ENCODE results near the gene CDC42EP2. TPM values are rescaled to one million over a fixed set of nuclear protein-coding genes. Genes with fewer than 3 reads are reported as not detected.

The CDC42EP2 gene
- total RNA-seq, 4 donors from 2014 or later, result 2.5 to 4.2 (median 3.4) TPM; not detected in 1

DNA sequence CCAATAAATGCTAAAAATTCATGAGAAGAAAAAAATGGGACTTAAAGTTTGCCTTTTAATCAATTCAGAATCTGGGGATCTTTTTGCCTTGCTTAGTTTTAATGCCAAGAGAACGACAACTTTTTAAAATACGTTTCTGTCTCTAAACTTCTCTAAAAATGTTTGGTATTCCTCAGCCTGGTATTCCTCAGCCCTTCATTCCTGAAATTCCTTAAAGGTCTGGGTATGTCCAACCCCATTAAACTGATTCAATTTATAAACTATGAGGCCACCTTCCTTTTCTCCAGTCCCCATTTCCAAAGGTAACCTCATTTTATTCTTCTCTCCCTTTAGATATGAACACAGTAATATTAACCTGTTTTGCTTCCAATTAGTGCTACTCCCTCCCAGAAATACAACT, 36.3 kb upstream of the CDC42EP2 start:
- WGBS, 2 donors, result 83 to 86% methylated on average over 2 of the region's 2 CpGs
- intact Hi-C loops (cut with DNase I; ENCODE audit: low total_unique reads), result loop anchor here (5.0 kb wide), 1 partner anchor 39 kb away; no protein-coding TSS in a partner anchor

DNA sequence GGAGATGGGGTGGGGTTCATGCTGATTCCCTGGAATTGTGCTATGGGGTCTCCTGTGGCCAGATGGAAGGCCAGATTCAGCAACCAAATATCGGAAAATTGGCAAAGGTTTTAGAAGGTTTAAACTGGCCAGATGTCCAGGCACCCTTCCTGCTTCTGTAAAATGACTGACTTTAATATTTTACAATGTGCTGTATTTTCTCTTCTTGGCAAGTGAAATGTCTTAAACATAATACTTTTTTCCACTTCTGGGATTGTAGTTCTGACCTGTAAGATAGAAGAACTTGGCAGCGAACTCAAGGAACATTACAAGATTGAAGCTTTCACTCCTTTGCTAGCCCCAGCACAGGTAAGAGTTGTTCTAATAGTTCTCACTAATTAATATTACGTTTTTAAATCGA, 35.4 kb upstream of the CDC42EP2 start:
- no peak overlapping the region for H3K4me3 ChIP-seq (ENCODE audit: low read depth, poor library complexity, severe bottlenecking)
- no peak for TF ChIP-seq POLR2A (IDR thresholded peaks at IDR 0.05)
- TF ChIP-seq, protein P1, sequence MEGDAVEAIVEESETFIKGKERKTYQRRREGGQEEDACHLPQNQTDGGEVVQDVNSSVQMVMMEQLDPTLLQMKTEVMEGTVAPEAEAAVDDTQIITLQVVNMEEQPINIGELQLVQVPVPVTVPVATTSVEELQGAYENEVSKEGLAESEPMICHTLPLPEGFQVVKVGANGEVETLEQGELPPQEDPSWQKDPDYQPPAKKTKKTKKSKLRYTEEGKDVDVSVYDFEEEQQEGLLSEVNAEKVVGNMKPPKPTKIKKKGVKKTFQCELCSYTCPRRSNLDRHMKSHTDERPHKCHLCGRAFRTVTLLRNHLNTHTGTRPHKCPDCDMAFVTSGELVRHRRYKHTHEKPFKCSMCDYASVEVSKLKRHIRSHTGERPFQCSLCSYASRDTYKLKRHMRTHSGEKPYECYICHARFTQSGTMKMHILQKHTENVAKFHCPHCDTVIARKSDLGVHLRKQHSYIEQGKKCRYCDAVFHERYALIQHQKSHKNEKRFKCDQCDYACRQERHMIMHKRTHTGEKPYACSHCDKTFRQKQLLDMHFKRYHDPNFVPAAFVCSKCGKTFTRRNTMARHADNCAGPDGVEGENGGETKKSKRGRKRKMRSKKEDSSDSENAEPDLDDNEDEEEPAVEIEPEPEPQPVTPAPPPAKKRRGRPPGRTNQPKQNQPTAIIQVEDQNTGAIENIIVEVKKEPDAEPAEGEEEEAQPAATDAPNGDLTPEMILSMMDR (IDR thresholded peaks at IDR 0.05), result no peak
- intact Hi-C loops (cut with DNase I; ENCODE audit: low total_unique reads), result loop anchor here (5.0 kb wide), 1 partner anchor 38 kb away; no protein-coding TSS in a partner anchor
- DNase-seq (ENCODE audit: low spot score in 2 of 2), result no peak
- 91 to 97% methylated on average over 4 of the region's 4 CpGs for whole genome bisulfite sequencing, 2 donors

More for the DNA sequence above, 36.3 kb upstream of the CDC42EP2 start:
- no peak overlapping the region for H3K4me3 ChIP-seq (ENCODE audit: low read depth, poor library complexity, severe bottlenecking)
- DNase-seq (ENCODE audit: low spot score in 2 of 2), result no peak
- no peak for TF ChIP-seq POLR2A (IDR thresholded peaks at IDR 0.05)
- TF ChIP-seq, protein P1 (IDR thresholded peaks at IDR 0.05), result no peak

DNA sequence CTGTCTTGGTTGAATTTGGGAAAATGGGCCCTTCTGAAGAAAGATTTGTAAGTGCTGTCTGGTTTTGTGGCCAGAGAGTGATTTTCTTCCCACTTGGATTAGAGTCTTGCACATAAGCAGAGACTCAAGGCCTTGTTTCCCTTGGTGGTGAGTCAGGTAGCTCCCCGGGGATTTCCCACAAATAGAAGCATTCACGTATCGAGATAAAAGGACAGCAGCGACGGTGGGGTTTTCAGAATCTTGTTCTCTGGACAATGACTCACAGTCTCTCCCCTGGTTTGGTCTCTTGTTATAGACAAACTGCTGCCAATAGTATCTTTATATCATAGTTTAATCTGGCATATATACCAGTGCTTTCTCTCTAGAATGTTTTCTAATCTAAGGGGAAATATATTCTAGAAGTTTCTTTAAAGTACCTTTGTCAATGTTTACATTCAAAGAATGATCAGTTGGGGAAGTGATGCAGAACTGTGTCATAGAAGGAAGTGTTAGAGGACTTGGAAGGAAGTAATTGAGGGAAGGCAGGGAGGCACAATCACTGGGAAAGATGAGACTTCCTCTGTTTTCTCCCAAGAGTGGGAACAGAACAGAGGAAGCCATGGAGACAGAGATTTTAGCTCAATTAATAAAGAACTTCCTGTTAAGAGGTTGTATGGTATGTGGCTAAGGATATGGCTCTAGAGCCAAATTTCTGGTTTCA, 34.8 kb upstream of the CDC42EP2 start:
- 59 to 74% methylated on average over 5 of the region's 5 CpGs for WGBS, 2 donors
- intact Hi-C loops (cut with DNase I; ENCODE audit: low total_unique reads), result loop anchor here (5.0 kb wide), 1 partner anchor 37 kb away; no protein-coding TSS in a partner anchor
- no peak overlapping the region for H3K4me3 ChIP-seq (ENCODE audit: low read depth, poor library complexity, severe bottlenecking)
- TF ChIP-seq POLR2A (IDR thresholded peaks at IDR 0.05), result no peak
- TF ChIP-seq, protein P1 (IDR thresholded peaks at IDR 0.05), result no peak
- DNase-seq (ENCODE audit: low spot score in 2 of 2), result no peak

DNA sequence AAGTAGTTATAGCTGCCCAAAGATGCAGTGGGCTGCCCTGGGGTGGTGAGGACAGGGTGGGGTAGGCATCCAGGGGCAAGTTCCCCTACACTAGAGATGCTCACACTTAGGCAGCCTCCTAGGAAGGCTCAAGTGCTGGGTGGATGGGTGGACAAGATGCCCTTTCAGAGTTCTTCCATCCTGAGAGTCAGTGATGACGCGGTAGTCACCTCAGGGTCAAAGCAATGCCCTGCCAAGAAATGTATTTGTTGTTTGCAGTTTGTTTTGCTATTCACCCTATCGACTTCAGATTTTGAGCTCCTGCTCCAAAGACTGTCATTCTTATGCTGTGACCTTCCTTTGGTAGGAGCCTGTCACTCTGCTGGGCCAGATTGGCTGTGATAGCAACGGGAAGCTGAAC, 34.0 kb upstream of the CDC42EP2 start:
- WGBS, 2 donors, result 81 to 83% methylated on average over 4 of the region's 4 CpGs
- no peak for DNase-seq (ENCODE audit: low spot score in 2 of 2)
- no peak overlapping the region for H3K4me3 ChIP-seq (ENCODE audit: low read depth, poor library complexity, severe bottlenecking)
- intact Hi-C loops (cut with DNase I; ENCODE audit: low total_unique reads), result no loop called here
- TF ChIP-seq POLR2A (IDR thresholded peaks at IDR 0.05), result no peak
- TF ChIP-seq, protein P1 (IDR thresholded peaks at IDR 0.05), result no peak

DNA sequence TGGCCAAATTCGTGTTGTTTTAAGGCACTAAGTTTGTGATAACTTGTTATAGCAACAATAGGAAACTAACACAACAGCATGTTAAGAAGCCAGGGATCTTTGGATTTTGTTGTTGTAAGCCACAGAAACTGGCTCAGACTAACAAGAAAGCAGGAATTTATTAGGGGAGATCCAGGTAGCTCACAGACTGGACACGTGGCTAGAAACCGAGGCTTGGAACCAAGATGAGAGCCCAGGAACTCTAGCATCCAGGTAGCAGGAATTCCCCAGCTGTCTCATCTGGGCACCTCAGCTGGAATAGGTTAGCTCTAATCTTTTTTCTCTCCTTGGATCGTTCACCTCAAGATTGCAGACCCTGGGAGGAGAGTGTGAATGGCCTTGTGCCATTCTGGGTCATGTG, 28.0 kb upstream of the CDC42EP2 start:
- intact Hi-C loops (cut with DNase I; ENCODE audit: low total_unique reads), result no loop called here
- 89 to 94% methylated on average over 4 of the region's 4 CpGs for WGBS, 2 donors
- no peak for TF ChIP-seq POLR2A (IDR thresholded peaks at IDR 0.05)
- TF ChIP-seq, protein P1 (IDR thresholded peaks at IDR 0.05), result no peak
- H3K4me3 ChIP-seq (ENCODE audit: low read depth, poor library complexity, severe bottlenecking), result no peak overlapping the region
- no peak for DNase-seq (ENCODE audit: low spot score in 2 of 2)

All from lower leg skin (tissue), 4 donors.